NCI-H1048 (cell line): ENCODE data around the gene DXO.
"Not testable (repeated sequence)": the region's sequence is repeated elsewhere in the genome, so short reads cannot be mapped to it uniquely, and the experiment has no call there.

Experiments
- DNase-seq: peaks from one replicate; lab custom pipeline; 2025; lab: John Stamatoyannopoulos, UW

Gene DXO

DNA sequence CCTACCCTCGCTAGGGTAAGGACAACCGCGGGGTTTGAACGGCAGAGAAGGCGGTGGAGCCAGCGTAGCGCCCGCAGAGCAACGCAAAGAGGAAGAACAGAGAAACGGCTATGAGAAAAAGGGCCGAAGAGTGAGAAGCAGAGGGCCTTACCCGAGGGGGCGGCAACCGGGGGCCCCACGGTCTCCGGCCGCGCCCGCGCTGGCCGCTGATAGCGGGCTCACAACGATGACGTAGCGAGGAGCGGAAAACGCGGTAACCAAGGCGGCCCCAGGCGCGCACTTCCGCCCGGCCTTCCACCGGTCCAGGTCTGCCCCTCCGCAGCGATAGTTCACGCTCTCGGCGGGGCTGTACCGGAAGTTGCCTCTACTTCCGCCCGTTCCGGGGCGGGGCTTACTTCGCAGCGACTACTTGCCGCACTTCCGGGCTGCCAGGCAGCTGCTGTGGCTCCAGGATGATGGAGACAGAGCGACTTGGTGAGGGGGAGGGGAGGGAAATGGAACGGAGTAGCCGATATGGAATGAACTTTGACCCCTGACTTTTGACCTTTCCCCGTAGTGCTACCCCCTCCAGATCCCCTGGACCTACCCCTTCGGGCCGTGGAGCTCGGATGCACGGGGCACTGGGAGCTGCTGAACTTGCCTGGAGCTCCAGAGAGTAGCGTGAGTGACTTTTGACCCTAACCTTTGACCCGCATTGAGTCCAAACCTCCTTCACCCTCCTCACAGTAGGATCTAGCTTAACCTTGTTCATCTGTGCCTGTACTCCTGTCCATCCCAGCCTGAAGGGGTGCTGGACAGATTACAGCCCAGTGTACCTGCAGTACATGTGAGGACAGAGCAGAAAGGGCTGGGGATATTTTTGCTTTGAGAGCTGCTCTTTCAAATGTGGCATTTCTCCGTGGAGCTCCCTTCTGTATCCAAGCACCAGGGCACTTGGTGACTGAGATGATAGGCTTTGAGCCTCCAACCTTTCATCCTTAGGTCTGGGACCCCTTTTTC is 12.9 kb downstream of the DXO start, which contains the start of the genes NELFE and SKIC2:
Gene NELFE, minus strand, starts transcription at position 231 of the 999 bp plus-strand sequence. CDS start 525 bp downstream, outside the sequence.
Gene SKIC2, plus strand, starts transcription at position 435 of the 999 bp plus-strand sequence. Its CDS starts 18 bp downstream, at position 453.
- DNase-seq: peak; percentile 95

DNA sequence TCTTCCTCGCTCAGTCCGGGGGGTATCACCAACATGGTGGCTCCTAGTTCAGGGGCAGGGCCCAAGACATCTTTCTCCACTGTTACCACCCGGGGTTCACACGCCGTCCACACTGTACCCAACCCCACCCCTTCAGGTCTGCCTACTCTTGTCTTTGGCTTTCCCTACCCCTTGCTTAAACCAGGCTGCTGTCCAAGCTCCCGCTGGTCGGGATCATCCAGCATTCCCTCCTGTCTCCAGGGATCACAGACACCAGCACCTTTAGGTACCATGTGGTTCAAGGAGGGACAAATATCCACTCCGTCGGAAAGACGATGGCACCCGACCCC is 13.6 kb downstream of the DXO start:
- DNase-seq: no peak

GRCh38 chr6:31956796-31957195 is 15.1 kb downstream of the DXO start:
- no peak for DNase-seq

DNA sequence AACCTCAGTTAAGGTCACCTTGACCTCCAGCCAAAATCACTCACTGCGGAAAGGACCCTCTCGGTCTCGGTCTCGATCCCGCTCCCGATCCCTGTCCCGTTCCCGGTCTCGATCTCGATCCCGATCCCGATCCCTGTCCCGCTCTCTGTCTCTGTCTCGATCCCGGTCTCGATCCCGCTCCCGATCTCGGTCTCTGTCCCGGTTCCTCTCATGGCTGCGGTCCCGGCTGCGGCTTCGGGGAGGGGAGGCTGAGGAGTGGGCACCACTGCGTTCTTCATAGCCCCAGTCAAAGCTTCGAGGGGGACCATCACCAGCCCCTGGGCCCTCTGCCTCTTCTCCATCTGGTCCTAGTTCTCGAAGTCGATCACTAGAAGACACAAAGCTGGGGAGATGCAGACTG is 17.4 kb downstream of the DXO start:
- no peak for DNase-seq

GRCh38 chr6:31952890-31953289 is 19.0 kb downstream of the DXO start:
- DNase-seq: no peak

- DNase-seq: no peak
Observed at GRCh38 chr6:31952140-31952805, 19.7 kb downstream of the DXO start.

- no peak for DNase-seq
Observed at GRCh38 chr6:31949926-31950548, 21.9 kb downstream of the DXO start.

- DNase-seq: no peak
Observed at GRCh38 chr6:31948753-31949413, 23.1 kb downstream of the DXO start.

- DNase-seq: no peak
Observed at GRCh38 chr6:31948306-31948705, 23.6 kb downstream of the DXO start.

- no peak for DNase-seq
Observed at GRCh38 chr6:31947864-31948263, 24.1 kb downstream of the DXO start.

DNA sequence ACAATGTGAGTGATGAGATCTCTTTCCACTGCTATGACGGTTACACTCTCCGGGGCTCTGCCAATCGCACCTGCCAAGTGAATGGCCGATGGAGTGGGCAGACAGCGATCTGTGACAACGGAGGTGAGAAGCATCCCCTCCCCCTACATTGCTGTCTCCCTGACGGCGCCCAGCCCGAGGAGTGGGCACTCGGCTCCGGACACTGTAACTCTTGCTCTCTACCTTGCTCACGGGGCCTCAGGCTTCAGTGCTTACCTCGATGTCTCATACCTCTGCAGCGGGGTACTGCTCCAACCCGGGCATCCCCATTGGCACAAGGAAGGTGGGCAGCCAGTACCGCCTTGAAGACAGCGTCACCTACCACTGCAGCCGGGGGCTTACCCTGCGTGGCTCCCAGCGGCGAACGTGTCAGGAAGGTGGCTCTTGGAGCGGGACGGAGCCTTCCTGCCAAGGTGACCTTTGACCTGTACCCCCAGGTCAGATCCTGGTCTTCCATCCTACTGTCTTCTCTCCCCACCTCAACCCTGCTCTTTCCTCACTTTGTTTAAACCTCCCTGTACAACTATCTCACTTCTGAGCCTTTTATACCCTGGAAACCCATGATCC is 24.8 kb downstream of the DXO start:
- DNase-seq: no peak

GRCh38 chr6:31946370-31946885 is 25.5 kb downstream of the DXO start:
- DNase-seq: no peak

DNA sequence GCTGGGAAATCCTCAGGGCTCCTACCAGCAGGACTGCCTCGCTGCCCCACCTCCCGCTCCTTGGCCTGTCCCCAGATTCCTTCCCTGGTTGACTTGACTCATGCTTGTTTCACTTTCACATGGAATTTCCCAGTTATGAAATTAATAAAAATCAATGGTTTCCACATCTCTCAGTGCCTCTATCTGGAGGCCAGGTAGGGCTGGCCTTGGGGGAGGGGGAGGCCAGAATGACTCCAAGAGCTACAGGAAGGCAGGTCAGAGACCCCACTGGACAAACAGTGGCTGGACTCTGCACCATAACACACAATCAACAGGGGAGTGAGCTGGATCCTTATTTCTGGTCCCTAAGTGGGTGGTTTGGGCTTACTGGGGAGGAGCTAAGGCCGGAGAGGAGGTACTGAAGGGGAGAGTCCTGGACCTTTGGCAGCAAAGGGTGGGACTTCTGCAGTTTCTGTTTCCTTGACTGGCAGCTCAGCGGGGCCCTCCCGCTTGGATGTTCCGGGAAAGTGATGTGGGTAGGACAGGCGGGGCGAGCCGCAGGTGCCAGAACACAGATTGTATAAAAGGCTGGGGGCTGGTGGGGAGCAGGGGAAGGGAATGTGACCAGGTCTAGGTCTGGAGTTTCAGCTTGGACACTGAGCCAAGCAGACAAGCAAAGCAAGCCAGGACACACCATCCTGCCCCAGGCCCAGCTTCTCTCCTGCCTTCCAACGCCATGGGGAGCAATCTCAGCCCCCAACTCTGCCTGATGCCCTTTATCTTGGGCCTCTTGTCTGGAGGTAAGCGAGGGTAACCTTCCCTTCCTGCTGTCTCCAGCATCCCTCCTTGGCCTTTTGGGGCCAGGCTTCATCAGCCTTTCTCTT is 26.2 kb downstream of the DXO start, which contains the start of gene CFB:
Gene CFB, plus strand, starts transcription at position 589 of the 863 bp plus-strand sequence. Its CDS starts 127 bp downstream, at position 716.
- no peak for DNase-seq

- no peak for DNase-seq
Observed at GRCh38 chr6:31945154-31945506, 26.8 kb downstream of the DXO start.

GRCh38 chr6:31943742-31944141 is 28.2 kb downstream of the DXO start:
- DNase-seq: no peak

- no peak for DNase-seq
Observed at GRCh38 chr6:31940256-31940664, 31.7 kb downstream of the DXO start.

GRCh38 chr6:31935823-31936222 is 36.1 kb downstream of the DXO start:
- no peak for DNase-seq

GRCh38 chr6:31935021-31935420 is 36.9 kb downstream of the DXO start:
- no peak for DNase-seq

GRCh38 chr6:31933537-31933936 is 38.4 kb downstream of the DXO start:
- DNase-seq: no peak

DNA sequence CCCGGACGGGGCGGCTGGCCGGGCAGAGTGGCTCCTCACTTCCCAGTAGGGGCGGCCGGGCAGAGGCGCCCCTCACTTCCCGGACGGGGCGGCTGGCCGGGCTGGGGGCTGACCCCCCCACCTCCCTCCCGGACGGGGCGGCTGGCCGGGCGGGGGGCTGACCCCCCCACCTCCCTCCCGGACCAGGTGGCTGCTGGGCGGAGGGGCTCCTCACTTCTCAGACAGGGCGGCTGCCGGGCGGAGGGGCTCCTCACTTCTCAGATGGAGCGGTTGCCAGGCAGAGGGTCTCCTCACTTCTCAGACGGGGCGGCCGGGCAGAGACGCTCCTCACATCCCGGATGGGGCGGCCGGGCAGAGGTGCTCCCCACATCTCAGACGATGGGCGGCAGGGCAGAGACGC is 39.8 kb downstream of the DXO start:
- not testable (repeated sequence) for DNase-seq
